OCI-LY1 (cell line): ENCODE data around the gene CAPG.

Experiments used
- H2AFZ ChIP-seq: fragments of 200-600 bp; sonication (generic), shearing (Covaris generic); 2 replicates; pipeline ENCODE4 v1.6.0; 2014; ENCODE audit warnings: antibody characterized with exemption, mild to moderate bottlenecking, low read length
- H3F3A ChIP-seq: fragments of 200-600 bp; sonication (generic), shearing (Covaris generic); 2 replicates; pipeline ENCODE4 v1.6.0; 2014; ENCODE audit warnings: mild to moderate bottlenecking, antibody characterized with exemption, low read length, moderate library complexity; ENCODE audit not compliant: insufficient read depth
- H3K27ac ChIP-seq: fragments of 200-600 bp; sonication (generic); 2 replicates; pipeline ENCODE4 v1.5.1; 2014; ENCODE audit warnings: low read length, mixed run types, mild to moderate bottlenecking, low read depth; ENCODE audit not compliant: poor library complexity, severe bottlenecking
- H3K27me3 ChIP-seq: fragments of 200-600 bp; sonication (generic); 2 replicates; pipeline ENCODE4 v1.6.0; 2014; ENCODE audit warnings: antibody characterized with exemption, mild to moderate bottlenecking, low read length, moderate library complexity; ENCODE audit not compliant: insufficient read depth
- H3K36me3 ChIP-seq: fragments of 200-600 bp; sonication (generic); 2 replicates; pipeline ENCODE4 v1.6.1; 2014; ENCODE audit warnings: mild to moderate bottlenecking, antibody characterized with exemption, low read length, moderate library complexity, mixed read lengths; ENCODE audit not compliant: insufficient read depth
- H3K4me1 ChIP-seq: fragments of 200-600 bp; sonication (generic); 2 replicates; pipeline ENCODE4 v1.5.1; 2014; ENCODE audit warnings: mild to moderate bottlenecking, low read length, moderate library complexity; ENCODE audit not compliant: insufficient read depth, severe bottlenecking
- H3K4me2 ChIP-seq: fragments of 200-600 bp; sonication (generic), shearing (Covaris generic); 2 replicates; pipeline ENCODE4 v1.6.1; 2014; ENCODE audit warnings: low read length
- H3K4me3 ChIP-seq: fragments of 200-600 bp; sonication (generic); 2 replicates; pipeline ENCODE4 v1.5.1; 2014; ENCODE audit warnings: low read length, low read depth, mild to moderate bottlenecking, mixed read lengths; ENCODE audit not compliant: poor library complexity, severe bottlenecking
- H3K79me2 ChIP-seq: fragments of 200-600 bp; shearing (Covaris generic); 2 replicates; pipeline ENCODE4 v1.6.1; 2016; ENCODE audit warnings: mixed run types, low read length, mixed read lengths; ENCODE audit not compliant: insufficient read depth
- H3K9ac ChIP-seq: fragments of 200-600 bp; sonication (generic), shearing (Covaris generic); 2 replicates; pipeline ENCODE4 v1.6.1; 2014; ENCODE audit warnings: mild to moderate bottlenecking, low read length, mixed read lengths
- H3K9me2 ChIP-seq: fragments of 200-600 bp; sonication (generic), shearing (Covaris generic); 2 replicates; pipeline ENCODE4 v1.6.1; 2014; ENCODE audit warnings: low read depth, mild to moderate bottlenecking, low read length, mixed read lengths
- H3K9me3 ChIP-seq: fragments of 200-600 bp; shearing (Covaris generic); 2 replicates; pipeline ENCODE4 v1.6.1; 2014; ENCODE audit warnings: low read length, mixed read lengths
- H4K20me1 ChIP-seq: fragments of 200-600 bp; sonication (generic), shearing (Covaris generic); 2 replicates; pipeline ENCODE4 v1.6.0; 2016; ENCODE audit warnings: mild to moderate bottlenecking, low read length; ENCODE audit not compliant: insufficient read depth
- EZH2 ChIP-seq: fragments of 200-600 bp; sonication (generic), shearing (Covaris generic); IDR thresholded peaks from 2 replicates; pipeline ENCODE4 v1.8.0; 2017; ENCODE audit warnings: borderline replicate concordance, mixed run types, mild to moderate bottlenecking, antibody characterized with exemption, low read length, moderate library complexity, mixed read lengths
- TF ChIP-seq, protein P1 (sequence below): fragments of 200-600 bp; sonication (generic), shearing (Covaris generic); IDR thresholded peaks from 2 replicates; pipeline ENCODE4 v1.5.1; 2017; ENCODE audit warnings: mild to moderate bottlenecking, antibody characterized with exemption, low read length, moderate library complexity, mixed read lengths

Gene CAPG

DNA sequence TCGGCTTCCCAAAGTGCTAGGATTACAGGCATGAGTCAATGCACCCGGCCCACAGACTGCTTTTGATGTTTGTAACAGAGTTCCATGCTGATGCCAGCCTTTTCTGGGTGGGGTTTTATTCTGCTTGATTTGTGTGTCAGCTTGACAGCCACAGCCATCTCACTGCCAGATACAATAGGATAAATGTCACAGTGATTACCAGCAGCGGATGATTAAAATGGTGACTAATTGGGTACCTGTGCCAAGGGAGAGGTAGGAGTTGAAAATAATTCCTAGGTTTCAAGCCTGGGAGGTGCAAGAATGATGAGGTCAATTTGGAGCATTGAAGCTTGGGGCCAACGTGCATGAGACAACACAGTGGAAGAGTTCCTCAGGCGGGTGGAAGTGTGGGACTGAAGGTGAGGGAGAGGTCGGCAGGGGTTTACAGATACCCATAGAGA is 47.7 kb upstream of the CAPG start:
- Histone ChIP-seq H3K9me2 (no peaks in the 10 kb centered on the region), H3K9ac (no peak overlapping the region), H4K20me1 (no peaks in the 10 kb centered on the region), H3K27ac (no peak overlapping the region), H3F3A (no peaks in the 10 kb centered on the region), H3K4me1 (no peaks in the 10 kb centered on the region), H3K27me3 (peaks cover 4% of the 10 kb centered on the region; the same call in 1 of the 2 replicates), H3K79me2 (no peaks in the 10 kb centered on the region), H3K36me3 (no peaks in the 10 kb centered on the region), H3K4me3 (no peak overlapping the region), H2AFZ (no peak overlapping the region), H3K4me2 (no peak overlapping the region), H3K9me3 (no peaks in the 10 kb centered on the region)
- TF ChIP-seq EZH2 = no peak
- TF ChIP-seq, protein P1, sequence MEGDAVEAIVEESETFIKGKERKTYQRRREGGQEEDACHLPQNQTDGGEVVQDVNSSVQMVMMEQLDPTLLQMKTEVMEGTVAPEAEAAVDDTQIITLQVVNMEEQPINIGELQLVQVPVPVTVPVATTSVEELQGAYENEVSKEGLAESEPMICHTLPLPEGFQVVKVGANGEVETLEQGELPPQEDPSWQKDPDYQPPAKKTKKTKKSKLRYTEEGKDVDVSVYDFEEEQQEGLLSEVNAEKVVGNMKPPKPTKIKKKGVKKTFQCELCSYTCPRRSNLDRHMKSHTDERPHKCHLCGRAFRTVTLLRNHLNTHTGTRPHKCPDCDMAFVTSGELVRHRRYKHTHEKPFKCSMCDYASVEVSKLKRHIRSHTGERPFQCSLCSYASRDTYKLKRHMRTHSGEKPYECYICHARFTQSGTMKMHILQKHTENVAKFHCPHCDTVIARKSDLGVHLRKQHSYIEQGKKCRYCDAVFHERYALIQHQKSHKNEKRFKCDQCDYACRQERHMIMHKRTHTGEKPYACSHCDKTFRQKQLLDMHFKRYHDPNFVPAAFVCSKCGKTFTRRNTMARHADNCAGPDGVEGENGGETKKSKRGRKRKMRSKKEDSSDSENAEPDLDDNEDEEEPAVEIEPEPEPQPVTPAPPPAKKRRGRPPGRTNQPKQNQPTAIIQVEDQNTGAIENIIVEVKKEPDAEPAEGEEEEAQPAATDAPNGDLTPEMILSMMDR = no peak

DNA sequence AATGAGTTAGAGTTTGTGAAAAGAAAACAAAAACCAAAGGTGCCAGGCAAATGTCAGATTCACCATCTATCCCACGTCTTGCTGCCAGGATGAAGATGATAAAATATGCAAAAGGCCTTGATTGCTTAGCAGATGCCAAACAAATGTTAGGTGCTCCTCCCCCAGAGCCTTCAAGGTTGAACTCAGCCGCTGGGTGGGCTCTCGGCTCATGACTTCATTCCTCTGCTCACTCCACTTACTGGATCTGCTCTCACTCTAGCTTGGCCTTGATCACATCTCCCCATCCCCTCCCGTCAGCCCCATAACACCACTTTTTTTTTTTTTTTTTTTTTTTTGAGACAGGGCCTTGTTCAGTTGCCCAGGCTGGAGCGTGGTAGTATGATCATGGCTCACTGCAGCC is 46.9 kb upstream of the CAPG start:
- no peaks in the 10 kb centered on the region for H3K79me2 ChIP-seq
- no peaks in the 10 kb centered on the region for H3K9me2 ChIP-seq
- H3K9me3 ChIP-seq = no peaks in the 10 kb centered on the region
- no peaks in the 10 kb centered on the region for H3K36me3 ChIP-seq
- H2AFZ ChIP-seq = no peak overlapping the region
- no peak for TF ChIP-seq EZH2
- TF ChIP-seq, protein P1 = no peak
- no peaks in the 10 kb centered on the region for H4K20me1 ChIP-seq
- no peak overlapping the region for H3K27ac ChIP-seq
- no peak overlapping the region for H3K4me3 ChIP-seq
- no peaks in the 10 kb centered on the region for H3F3A ChIP-seq
- no peak overlapping the region for H3K4me2 ChIP-seq
- no peaks in the 10 kb centered on the region for H3K4me1 ChIP-seq
- H3K9ac ChIP-seq = no peak overlapping the region
- H3K27me3 ChIP-seq = peaks cover 4% of the 10 kb centered on the region; the same call in 1 of the 2 replicates

DNA sequence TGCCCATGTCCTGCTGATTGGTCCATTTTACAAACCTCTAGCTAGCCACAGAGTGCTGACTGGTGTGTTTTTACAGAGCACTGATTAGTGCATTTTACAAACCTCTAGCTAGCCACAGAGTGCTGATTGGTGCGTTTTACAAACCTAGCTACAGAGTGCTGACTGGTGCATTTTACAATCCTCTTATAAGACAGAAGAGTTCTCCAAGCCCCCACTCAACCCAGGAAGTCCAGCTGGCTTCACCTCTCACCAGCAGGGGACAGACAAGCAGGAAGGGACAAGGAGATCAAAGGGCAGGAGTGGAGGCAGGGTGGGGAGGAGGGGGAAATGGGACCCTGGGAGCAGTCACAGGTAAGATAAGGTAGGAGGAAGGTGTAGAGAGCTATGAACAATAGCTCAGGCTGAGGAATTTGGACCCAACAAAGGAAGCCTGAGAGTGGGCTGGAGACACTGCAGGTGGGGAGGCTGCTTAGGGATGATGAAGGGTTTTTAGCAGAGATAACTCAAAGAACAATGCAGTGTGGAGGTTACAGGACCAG is 45.5 kb upstream of the CAPG start:
- no peak overlapping the region for H3K9ac ChIP-seq
- no peak overlapping the region for H3K27ac ChIP-seq
- no peaks in the 10 kb centered on the region for H3K79me2 ChIP-seq
- H3K4me3 ChIP-seq = no peak overlapping the region
- H2AFZ ChIP-seq = no peak overlapping the region
- no peaks in the 10 kb centered on the region for H4K20me1 ChIP-seq
- H3K36me3 ChIP-seq = no peaks in the 10 kb centered on the region
- peaks cover 4% of the 10 kb centered on the region; the same call in 1 of the 2 replicates for H3K27me3 ChIP-seq
- no peaks in the 10 kb centered on the region for H3K9me2 ChIP-seq
- H3K9me3 ChIP-seq = no peaks in the 10 kb centered on the region
- H3K4me1 ChIP-seq = no peaks in the 10 kb centered on the region
- no peaks in the 10 kb centered on the region for H3F3A ChIP-seq
- H3K4me2 ChIP-seq = no peak overlapping the region
- no peak for TF ChIP-seq EZH2
- TF ChIP-seq, protein P1 = no peak
